Breast epithelium (tissue), 4 donors: ENCODE results near the gene CT47C1. TPM values are rescaled to one million over a fixed set of nuclear protein-coding genes. Genes with fewer than 3 reads are reported as not detected.

Source experiments
- DNase-seq, 2 donors: peaks; one replicate each; pipeline ENCODE4 v3.0.0-alpha.2; 2019; ENCODE audit warnings: low spot score in 2 of 2
- H3K27ac ChIP-seq, 2 donors: fragments of 200-600 bp; sonication (generic) in 1 of 2; one replicate each; pipeline ENCODE4 v1.5.1; 2016 to 2019; ENCODE audit warnings: mild to moderate bottlenecking in 1 of 2
- H3K27me3 ChIP-seq, 2 donors: fragments of 200-600 bp; sonication (generic) in 1 of 2; one replicate each; pipeline versions ENCODE4 v1.5.1 to v1.6.0; 2017 to 2019; ENCODE audit warnings: control low read depth in 1 of 2, mild to moderate bottlenecking in 1 of 2
- H3K36me3 ChIP-seq: fragments of 200-600 bp; one replicate; pipeline ENCODE4 v1.5.1; 2019
- H3K4me1 ChIP-seq, 2 donors: fragments of 200-600 bp; sonication (generic); one replicate each; pipeline ENCODE4 v1.5.1; 2016 to 2019; ENCODE audit warnings: control low read depth in 1 of 2
- H3K4me3 ChIP-seq, 3 donors: fragments of 200-600 bp; sonication (generic); 1 replicate in 2 of 3; 2 replicates in 1 of 3; pipeline ENCODE4 v1.5.1; 2016 to 2019; ENCODE audit warnings: mild to moderate bottlenecking in 3 of 3, moderate library complexity in 2 of 3
- H3K9me3 ChIP-seq, 2 donors: fragments of 200-600 bp; sonication (generic) in 1 of 2; one replicate each; pipeline ENCODE4 v1.5.1; 2016 to 2019; ENCODE audit warnings: control low read depth in 1 of 2
- CTCF ChIP-seq, 3 donors: fragments of 450-650 bp; IDR thresholded peaks; one replicate each; pipeline ENCODE4 v1.5.1; 2016 to 2017; ENCODE audit warnings: antibody characterized with exemption in 3 of 3, mild to moderate bottlenecking in 3 of 3, moderate library complexity in 3 of 3
- POLR2A ChIP-seq: fragments of 450-650 bp; IDR thresholded peaks from one replicate; pipeline ENCODE4 v1.6.1; 2016; ENCODE audit warnings: antibody characterized with exemption, mild to moderate bottlenecking, moderate library complexity
- POLR2AphosphoS5 ChIP-seq, 3 donors: sonication (generic); formaldehyde crosslinking; IDR thresholded peaks; one replicate each; pipeline ENCODE4 v1.6.1; 2017; ENCODE audit warnings: antibody characterized with exemption in 3 of 3
- intact Hi-C: fragments of 100-400 bp; cut with DNase I; formaldehyde crosslinking; loops from one replicate; pipeline ENCODE4 v1.15.1; 2023; ENCODE audit warnings: low total_unique reads
- total RNA-seq, 3 donors: library from RNA; depleted of rRNA; stranded (reverse); fragments of >200 nt; gene quantifications; one replicate each; pipeline ENCODE4 v1.1.0, GENCODE V29; 2016

Gene CT47C1
- total RNA-seq, 3 donors from 2014 or later: not detected

- TF ChIP-seq POLR2AphosphoS5 (IDR thresholded peaks at IDR 0.05) (no peak), POLR2A (no peak), CTCF (IDR thresholded peaks at IDR 0.05) (no peak)
- no peaks in the 10 kb centered on the region for H3K9me3 ChIP-seq
- intact Hi-C loops: no loop called here
- no peak overlapping the region for H3K4me3 ChIP-seq
- H3K4me1 ChIP-seq: no peaks in the 10 kb centered on the region
- H3K27ac ChIP-seq: no peak overlapping the region
- no peak for DNase-seq
- H3K36me3 ChIP-seq: no peaks in the 10 kb centered on the region
- peaks cover 0 to 40% of the 10 kb centered on the region in 2 donors for H3K27me3 ChIP-seq
These were observed 16.8 kb downstream of the CT47C1 start for GRCh38 chrX:119089619-119090018.

GRCh38 chrX:119090627-119091026, 17.8 kb downstream of the CT47C1 start:
- intact Hi-C loops: no loop called here
- no peak overlapping the region for H3K27ac ChIP-seq
- H3K4me3 ChIP-seq: no peak overlapping the region
- no peaks in the 10 kb centered on the region for H3K9me3 ChIP-seq
- H3K4me1 ChIP-seq: no peaks in the 10 kb centered on the region
- TF ChIP-seq CTCF (IDR thresholded peaks at IDR 0.05) (no peak), POLR2AphosphoS5 (IDR thresholded peaks at IDR 0.05) (no peak), POLR2A (no peak)
- H3K36me3 ChIP-seq: no peaks in the 10 kb centered on the region
- no peak for DNase-seq
- peaks cover 0 to 35% of the 10 kb centered on the region in 2 donors for H3K27me3 ChIP-seq

- intact Hi-C loops: loop anchor here (1.0 kb wide), 1 partner anchor 22 kb away; no protein-coding TSS in a partner anchor
- H3K27ac ChIP-seq: no peak overlapping the region
- no peak for DNase-seq
- no peaks in the 10 kb centered on the region for H3K9me3 ChIP-seq
- TF ChIP-seq POLR2AphosphoS5 (IDR thresholded peaks at IDR 0.05) (no peak), CTCF (IDR thresholded peaks at IDR 0.05) (no peak), POLR2A (no peak)
- H3K4me3 ChIP-seq: no peak overlapping the region
- H3K4me1 ChIP-seq: no peaks in the 10 kb centered on the region
- H3K36me3 ChIP-seq: no peaks in the 10 kb centered on the region
- peaks cover 0 to 31% of the 10 kb centered on the region in 2 donors for H3K27me3 ChIP-seq
These were observed 21.4 kb downstream of the CT47C1 start for GRCh38 chrX:119093991-119094735.

- H3K27ac ChIP-seq: no peak overlapping the region
- no peaks in the 10 kb centered on the region for H3K4me1 ChIP-seq
- no peak for DNase-seq
- no peak overlapping the region for H3K4me3 ChIP-seq
- H3K27me3 ChIP-seq: peaks cover 0 to 24% of the 10 kb centered on the region in 2 donors
- TF ChIP-seq CTCF (IDR thresholded peaks at IDR 0.05): no peak
- no peak for TF ChIP-seq POLR2AphosphoS5 (IDR thresholded peaks at IDR 0.05)
- no peak for TF ChIP-seq POLR2A
- no peaks in the 10 kb centered on the region for H3K9me3 ChIP-seq
- H3K36me3 ChIP-seq: no peaks in the 10 kb centered on the region
- intact Hi-C loops: no loop called here
These were observed 22.0 kb downstream of the CT47C1 start for GRCh38 chrX:119094819-119095218.

- Histone ChIP-seq H3K27ac (no peak overlapping the region), H3K27me3 (peaks cover 0 to 23% of the 10 kb centered on the region in 2 donors), H3K36me3 (no peaks in the 10 kb centered on the region), H3K4me1 (no peaks in the 10 kb centered on the region), H3K9me3 (no peaks in the 10 kb centered on the region), H3K4me3 (no peak overlapping the region)
- intact Hi-C loops: no loop called here
- no peak for DNase-seq
- TF ChIP-seq CTCF (IDR thresholded peaks at IDR 0.05) (no peak), POLR2A (no peak), POLR2AphosphoS5 (IDR thresholded peaks at IDR 0.05) (no peak)
These were observed 23.1 kb downstream of the CT47C1 start for GRCh38 chrX:119095936-119096335.
